HEK293 (cell line): Measurements from ENCODE around the gene RIC3.

Experiments
- CTCF ChIA-PET: fragments of 350-600 bp; formaldehyde crosslinking; extraction: SDS; loops from one replicate; lab custom pipeline; 2021; ENCODE audit warnings: antibody characterized with exemption; lab: Yijun Ruan, JAX
- POLR2A ChIA-PET: fragments of 300-600 bp; formaldehyde crosslinking; extraction: SDS; loops from one replicate; lab custom pipeline; 2020; ENCODE audit warnings: antibody characterized with exemption, inconsistent platforms; lab: Yijun Ruan, JAX
- H3K27ac ChIP-seq: fragments of 200-500 bp; sonication (Bioruptor generic); 2 replicates; pipeline ENCODE4 v1.5.1; 2014; ENCODE audit warnings: low read depth, low read length, control low read depth, inconsistent platforms; ENCODE audit errors: extremely low read depth
- H3K36me3 ChIP-seq, 2 experiments: fragments of 200-500 bp in 1 of 2; sonication (Bioruptor generic) in 1 of 2; 1 replicate in 1 of 2; 2 replicates in 1 of 2; pipeline ENCODE4 v1.5.1; 2014 to 2017; ENCODE audit warnings: inconsistent platforms in 2 of 2, low read length in 2 of 2; ENCODE audit not compliant: control insufficient read depth in 2 of 2, insufficient read depth in 1 of 2
- H3K4me1 ChIP-seq: fragments of 200-500 bp; sonication (Bioruptor generic); 2 replicates; pipeline ENCODE4 v1.5.1; 2014; ENCODE audit warnings: mild to moderate bottlenecking, low read length, inconsistent platforms; ENCODE audit not compliant: control insufficient read depth, insufficient read depth
- H3K4me3 ChIP-seq: 2 replicates; pipeline ENCODE4 v1.5.1; 2011; ENCODE audit warnings: low read depth, mild to moderate bottlenecking, control low read depth, low read length, moderate library complexity
- H3K9me3 ChIP-seq: fragments of 200-500 bp; sonication (Bioruptor generic); 2 replicates; pipeline ENCODE4 v1.5.1; 2014; ENCODE audit warnings: low read depth, low read length, inconsistent platforms; ENCODE audit not compliant: control insufficient read depth, insufficient read depth
- HOXD13 ChIP-seq: sonication (generic); formaldehyde crosslinking; IDR thresholded peaks from 2 replicates; pipeline ENCODE4 v1.8.0; 2022; ENCODE audit warnings: missing genetic modification reagents, borderline replicate concordance
- KLF7 ChIP-seq: fragments of 450-650 bp; formaldehyde crosslinking; IDR thresholded peaks from 2 replicates; pipeline ENCODE4 v1.5.1; 2016; ENCODE audit warnings: missing biosample characterization, missing genetic modification characterization, borderline replicate concordance
- KLF8 ChIP-seq: fragments of 450-650 bp; formaldehyde crosslinking; IDR thresholded peaks from 2 replicates; pipeline ENCODE4 v1.5.1; 2016; ENCODE audit warnings: missing biosample characterization, missing genetic modification characterization
- KLF9 ChIP-seq: fragments of 450-650 bp; formaldehyde crosslinking; IDR thresholded peaks from 2 replicates; pipeline ENCODE4 v1.5.1; 2016; ENCODE audit warnings: missing biosample characterization, missing genetic modification characterization, low read depth
- MZF1 ChIP-seq: fragments of 450-650 bp; formaldehyde crosslinking; IDR thresholded peaks from 2 replicates; pipeline ENCODE4 v1.5.1; 2017; ENCODE audit warnings: missing biosample characterization, missing genetic modification characterization, borderline replicate concordance
- REPIN1 ChIP-seq: fragments of 450-650 bp; formaldehyde crosslinking; IDR thresholded peaks from 2 replicates; pipeline ENCODE4 v1.5.1; 2017; ENCODE audit warnings: missing biosample characterization, missing genetic modification characterization, low read depth
- SP7 ChIP-seq: fragments of 450-650 bp; formaldehyde crosslinking; IDR thresholded peaks from 2 replicates; pipeline ENCODE4 v1.5.1; 2016; ENCODE audit warnings: missing biosample characterization, missing genetic modification characterization
- YY2 ChIP-seq: fragments of 450-650 bp; formaldehyde crosslinking; IDR thresholded peaks from 2 replicates; pipeline ENCODE4 v1.5.1; 2016; ENCODE audit warnings: missing biosample characterization, missing genetic modification characterization
- ZBTB11 ChIP-seq: fragments of 450-650 bp; formaldehyde crosslinking; conservative IDR thresholded peaks from 2 replicates; pipeline ENCODE4 v1.5.1; 2016; ENCODE audit warnings: low read depth, missing biosample characterization, missing genetic modification characterization
- ZBTB20 ChIP-seq: fragments of 450-650 bp; formaldehyde crosslinking; IDR thresholded peaks from 2 replicates; pipeline ENCODE4 v1.5.1; 2016; ENCODE audit warnings: missing biosample characterization, missing genetic modification characterization
- ZBTB7A ChIP-seq: fragments of 450-650 bp; formaldehyde crosslinking; IDR thresholded peaks from 2 replicates; pipeline ENCODE4 v1.5.1; 2016; ENCODE audit warnings: low read depth, missing biosample characterization, missing genetic modification characterization
- ZBTB8A ChIP-seq: fragments of 450-650 bp; formaldehyde crosslinking; IDR thresholded peaks from 2 replicates; pipeline ENCODE4 v1.5.1; 2016; ENCODE audit warnings: missing biosample characterization, missing genetic modification characterization
- ZFHX2 ChIP-seq: fragments of 450-650 bp; formaldehyde crosslinking; conservative IDR thresholded peaks from 2 replicates; pipeline ENCODE4 v1.5.1; 2016; ENCODE audit warnings: missing biosample characterization, missing genetic modification characterization
- ZFP41 ChIP-seq: fragments of 450-650 bp; formaldehyde crosslinking; IDR thresholded peaks from 2 replicates; pipeline ENCODE4 v1.5.1; 2016; ENCODE audit warnings: missing biosample characterization, missing genetic modification characterization, borderline replicate concordance
- ZNF138 ChIP-seq: fragments of 450-650 bp; formaldehyde crosslinking; IDR thresholded peaks from 2 replicates; pipeline ENCODE4 v1.5.1; 2016; ENCODE audit warnings: missing biosample characterization, missing genetic modification characterization, borderline replicate concordance
- ZNF146 ChIP-seq: fragments of 450-650 bp; formaldehyde crosslinking; IDR thresholded peaks from 2 replicates; pipeline ENCODE4 v1.5.1; 2016; ENCODE audit warnings: missing biosample characterization, missing genetic modification characterization
- ZNF157 ChIP-seq: fragments of 450-650 bp; formaldehyde crosslinking; IDR thresholded peaks from 2 replicates; pipeline ENCODE4 v1.5.1; 2016; ENCODE audit warnings: missing biosample characterization, missing genetic modification characterization
- ZNF26 ChIP-seq: fragments of 450-650 bp; formaldehyde crosslinking; IDR thresholded peaks from 2 replicates; pipeline ENCODE4 v1.5.1; 2016; ENCODE audit warnings: missing biosample characterization, missing genetic modification characterization
- ZNF266 ChIP-seq: fragments of 450-650 bp; formaldehyde crosslinking; IDR thresholded peaks from 2 replicates; pipeline ENCODE4 v1.5.1; 2016; ENCODE audit warnings: missing biosample characterization, missing genetic modification characterization, low read depth
- ZNF311 ChIP-seq: fragments of 450-650 bp; formaldehyde crosslinking; IDR thresholded peaks from 2 replicates; pipeline ENCODE4 v1.5.1; 2017; ENCODE audit warnings: missing biosample characterization, missing genetic modification characterization, borderline replicate concordance
- ZNF341 ChIP-seq: fragments of 450-650 bp; formaldehyde crosslinking; IDR thresholded peaks from 2 replicates; pipeline ENCODE4; 2016; ENCODE audit warnings: low read depth, missing biosample characterization, missing genetic modification characterization
- ZNF510 ChIP-seq: fragments of 450-650 bp; formaldehyde crosslinking; IDR thresholded peaks from 2 replicates; pipeline ENCODE4 v1.5.1; 2018; ENCODE audit warnings: mild to moderate bottlenecking, missing genetic modification characterization, missing biosample characterization; ENCODE audit not compliant: insufficient replicate concordance
- ZNF670 ChIP-seq: fragments of 450-650 bp; formaldehyde crosslinking; IDR thresholded peaks from 2 replicates; pipeline ENCODE4 v1.5.1; 2016; ENCODE audit warnings: missing biosample characterization, missing genetic modification characterization, low read depth
- ZNF704 ChIP-seq: fragments of 450-650 bp; formaldehyde crosslinking; IDR thresholded peaks from 2 replicates; pipeline ENCODE4 v1.5.1; 2016; ENCODE audit warnings: missing biosample characterization, missing genetic modification characterization
- ZNF791 ChIP-seq: fragments of 450-650 bp; formaldehyde crosslinking; IDR thresholded peaks from 2 replicates; pipeline ENCODE4 v1.5.1; 2016; ENCODE audit warnings: missing biosample characterization, missing genetic modification characterization
- TF ChIP-seq, protein P1 (sequence below): fragments of 450-650 bp; formaldehyde crosslinking; IDR thresholded peaks from 2 replicates; pipeline ENCODE4 v1.5.1; 2016; ENCODE audit warnings: missing biosample characterization, missing genetic modification characterization
- TF ChIP-seq, protein P2 (sequence below): fragments of 450-650 bp; formaldehyde crosslinking; IDR thresholded peaks from 2 replicates; pipeline ENCODE4 v1.5.1; 2016; ENCODE audit warnings: missing biosample characterization, missing genetic modification characterization
- TF ChIP-seq, protein P3 (sequence below): fragments of 450-650 bp; formaldehyde crosslinking; IDR thresholded peaks from 2 replicates; pipeline ENCODE4 v1.5.1; 2016; ENCODE audit warnings: missing biosample characterization, missing genetic modification characterization

RIC3 gene

GRCh38 chr11:8168485-8169257 lies at the start of gene RIC3 (continued):
- peak; percentile 91 for TF ChIP-seq ZBTB11 (tag by site-specific recombination)
- peak; percentile 36; the same call in 1 of the 2 replicates for TF ChIP-seq ZFHX2 (tag by site-specific recombination)
- 0 out of 2 replicates have a peak, but pooled peaks have one; percentile 22 for TF ChIP-seq ZNF341 (tag by site-specific recombination)
- 0 out of 2 replicates have a peak, but pooled peaks have one; percentile 18 for TF ChIP-seq ZBTB8A (tag by site-specific recombination)

DNA sequence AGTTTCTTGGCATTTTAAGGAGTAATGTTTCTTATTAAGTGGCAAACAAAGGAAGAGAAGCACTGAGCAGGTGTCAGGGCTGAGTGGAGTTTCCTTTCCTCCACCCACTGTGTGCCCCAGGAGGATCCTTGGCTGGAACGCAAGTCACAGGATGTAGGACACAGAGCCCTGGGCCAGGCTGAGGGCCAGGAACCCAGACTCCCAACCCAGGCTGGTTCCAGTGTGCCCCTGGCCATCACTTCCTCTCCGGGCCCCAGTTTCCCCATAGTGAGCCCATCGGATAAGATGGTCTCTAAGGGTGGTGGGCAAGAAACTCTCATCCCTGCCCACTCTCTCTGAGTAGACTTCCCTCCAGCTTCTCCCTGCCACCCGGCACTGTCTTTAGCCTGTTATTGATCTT lies 49.6 kb upstream of the RIC3 start:
- POLR2A ChIA-PET = interaction anchor here (0.6 kb wide), 1 partner anchor 1317 kb away, joined by 3 read pairs; no protein-coding TSS in a partner anchor
- H3K27ac ChIP-seq = no peak overlapping the region

DNA sequence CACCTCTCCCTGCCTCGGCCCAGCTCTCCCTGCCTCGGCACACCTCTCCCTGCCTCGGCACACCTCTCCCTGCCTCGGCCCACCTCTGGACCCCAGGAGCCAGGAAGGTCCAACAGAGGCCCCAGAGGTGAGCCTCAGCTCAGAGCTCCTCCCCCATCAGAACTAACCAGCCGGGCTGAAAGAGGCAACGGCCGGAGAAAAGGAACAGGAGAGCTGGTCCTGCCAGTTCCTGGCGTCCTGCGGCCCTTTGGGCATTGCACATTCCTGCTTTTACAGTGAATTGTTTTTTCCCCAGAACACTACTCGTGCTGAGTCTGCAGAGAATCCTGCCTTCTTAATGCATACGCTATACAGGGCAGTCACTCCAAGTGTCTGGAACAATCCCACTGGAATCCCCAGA lies 49.1 kb upstream of the RIC3 start:
- no peaks in the 10 kb centered on the region for H3K36me3 ChIP-seq
- no peaks in the 10 kb centered on the region for H3K9me3 ChIP-seq
- no peaks in the 10 kb centered on the region for H3K4me1 ChIP-seq
- CTCF ChIA-PET = interaction anchor here (2.0 to 6.6 kb wide), 2 partner anchors 13 to 348 kb away, joined by 7 to 54 read pairs; no protein-coding TSS in a partner anchor
- no peak overlapping the region for H3K4me3 ChIP-seq
- POLR2A ChIA-PET = interaction anchor here (0.6 kb wide), 1 partner anchor 1318 kb away, joined by 3 read pairs; no protein-coding TSS in a partner anchor
- no peak overlapping the region for H3K27ac ChIP-seq
- TF ChIP-seq HOXD13 (no peak), ZNF266 (tag by site-specific recombination) (no peak), ZNF26 (tag by site-specific recombination) (no peak), ZBTB20 (tag by site-specific recombination) (no peak), SP7 (tag by site-specific recombination) (no peak)
- TF ChIP-seq, protein P1, sequence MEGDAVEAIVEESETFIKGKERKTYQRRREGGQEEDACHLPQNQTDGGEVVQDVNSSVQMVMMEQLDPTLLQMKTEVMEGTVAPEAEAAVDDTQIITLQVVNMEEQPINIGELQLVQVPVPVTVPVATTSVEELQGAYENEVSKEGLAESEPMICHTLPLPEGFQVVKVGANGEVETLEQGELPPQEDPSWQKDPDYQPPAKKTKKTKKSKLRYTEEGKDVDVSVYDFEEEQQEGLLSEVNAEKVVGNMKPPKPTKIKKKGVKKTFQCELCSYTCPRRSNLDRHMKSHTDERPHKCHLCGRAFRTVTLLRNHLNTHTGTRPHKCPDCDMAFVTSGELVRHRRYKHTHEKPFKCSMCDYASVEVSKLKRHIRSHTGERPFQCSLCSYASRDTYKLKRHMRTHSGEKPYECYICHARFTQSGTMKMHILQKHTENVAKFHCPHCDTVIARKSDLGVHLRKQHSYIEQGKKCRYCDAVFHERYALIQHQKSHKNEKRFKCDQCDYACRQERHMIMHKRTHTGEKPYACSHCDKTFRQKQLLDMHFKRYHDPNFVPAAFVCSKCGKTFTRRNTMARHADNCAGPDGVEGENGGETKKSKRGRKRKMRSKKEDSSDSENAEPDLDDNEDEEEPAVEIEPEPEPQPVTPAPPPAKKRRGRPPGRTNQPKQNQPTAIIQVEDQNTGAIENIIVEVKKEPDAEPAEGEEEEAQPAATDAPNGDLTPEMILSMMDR = no peak
- TF ChIP-seq, protein P2, sequence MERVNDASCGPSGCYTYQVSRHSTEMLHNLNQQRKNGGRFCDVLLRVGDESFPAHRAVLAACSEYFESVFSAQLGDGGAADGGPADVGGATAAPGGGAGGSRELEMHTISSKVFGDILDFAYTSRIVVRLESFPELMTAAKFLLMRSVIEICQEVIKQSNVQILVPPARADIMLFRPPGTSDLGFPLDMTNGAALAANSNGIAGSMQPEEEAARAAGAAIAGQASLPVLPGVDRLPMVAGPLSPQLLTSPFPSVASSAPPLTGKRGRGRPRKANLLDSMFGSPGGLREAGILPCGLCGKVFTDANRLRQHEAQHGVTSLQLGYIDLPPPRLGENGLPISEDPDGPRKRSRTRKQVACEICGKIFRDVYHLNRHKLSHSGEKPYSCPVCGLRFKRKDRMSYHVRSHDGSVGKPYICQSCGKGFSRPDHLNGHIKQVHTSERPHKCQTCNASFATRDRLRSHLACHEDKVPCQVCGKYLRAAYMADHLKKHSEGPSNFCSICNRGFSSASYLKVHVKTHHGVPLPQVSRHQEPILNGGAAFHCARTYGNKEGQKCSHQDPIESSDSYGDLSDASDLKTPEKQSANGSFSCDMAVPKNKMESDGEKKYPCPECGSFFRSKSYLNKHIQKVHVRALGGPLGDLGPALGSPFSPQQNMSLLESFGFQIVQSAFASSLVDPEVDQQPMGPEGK = no peak

More for the DNA sequence above, 49.6 kb upstream of the RIC3 start:
- Histone ChIP-seq H3K9me3 (no peaks in the 10 kb centered on the region), H3K4me3 (no peak overlapping the region), H3K4me1 (no peaks in the 10 kb centered on the region), H3K36me3 (no peaks in the 10 kb centered on the region)
- CTCF ChIA-PET = interaction anchor here (0.8 to 6.6 kb wide), 3 partner anchors 12 to 348 kb away, joined by 4 to 54 read pairs (median 7); no protein-coding TSS in a partner anchor
- TF ChIP-seq, protein P3, sequence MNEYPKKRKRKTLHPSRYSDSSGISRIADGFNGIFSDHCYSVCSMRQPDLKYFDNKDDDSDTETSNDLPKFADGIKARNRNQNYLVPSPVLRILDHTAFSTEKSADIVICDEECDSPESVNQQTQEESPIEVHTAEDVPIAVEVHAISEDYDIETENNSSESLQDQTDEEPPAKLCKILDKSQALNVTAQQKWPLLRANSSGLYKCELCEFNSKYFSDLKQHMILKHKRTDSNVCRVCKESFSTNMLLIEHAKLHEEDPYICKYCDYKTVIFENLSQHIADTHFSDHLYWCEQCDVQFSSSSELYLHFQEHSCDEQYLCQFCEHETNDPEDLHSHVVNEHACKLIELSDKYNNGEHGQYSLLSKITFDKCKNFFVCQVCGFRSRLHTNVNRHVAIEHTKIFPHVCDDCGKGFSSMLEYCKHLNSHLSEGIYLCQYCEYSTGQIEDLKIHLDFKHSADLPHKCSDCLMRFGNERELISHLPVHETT (tag by site-specific recombination) = no peak
- no peak for TF ChIP-seq ZNF138 (tag by site-specific recombination)
- TF ChIP-seq KLF8 (tag by site-specific recombination) = no peak
- TF ChIP-seq MZF1 (tag by site-specific recombination) = no peak
- no peak for TF ChIP-seq KLF7 (tag by site-specific recombination)
- TF ChIP-seq ZNF670 (tag by site-specific recombination) = no peak
- TF ChIP-seq KLF9 (tag by site-specific recombination) = no peak
- TF ChIP-seq YY2 (tag by site-specific recombination) = no peak
- no peak for TF ChIP-seq ZNF157 (tag by site-specific recombination)
- TF ChIP-seq ZBTB7A (tag by site-specific recombination) = no peak
- no peak for TF ChIP-seq ZNF791
- no peak for TF ChIP-seq ZNF704 (tag by site-specific recombination)
- no peak for TF ChIP-seq ZNF146 (tag by site-specific recombination)
- no peak for TF ChIP-seq REPIN1 (tag by site-specific recombination)
- no peak for TF ChIP-seq ZNF311 (tag by site-specific recombination)
- no peak for TF ChIP-seq ZNF510 (tag by site-specific recombination)
- TF ChIP-seq ZFP41 (tag by site-specific recombination) = no peak
